ENCODE data around the gene FTCD.
A peak's percentile ranks its signal among the peaks of the same experiment; 100 is the strongest.
"Not testable (repeated sequence)": the region's sequence is repeated elsewhere in the genome, so short reads cannot be mapped to it uniquely, and the experiment has no call there.

FTCD gene

GRCh38 chr21:46109313-46110221 is 45.8 kb downstream of the FTCD start:
- no peak for DNase-seq

- DNase-seq: no peak
These were observed 46.5 kb downstream of the FTCD start for GRCh38 chr21:46108827-46109312.

DNA sequence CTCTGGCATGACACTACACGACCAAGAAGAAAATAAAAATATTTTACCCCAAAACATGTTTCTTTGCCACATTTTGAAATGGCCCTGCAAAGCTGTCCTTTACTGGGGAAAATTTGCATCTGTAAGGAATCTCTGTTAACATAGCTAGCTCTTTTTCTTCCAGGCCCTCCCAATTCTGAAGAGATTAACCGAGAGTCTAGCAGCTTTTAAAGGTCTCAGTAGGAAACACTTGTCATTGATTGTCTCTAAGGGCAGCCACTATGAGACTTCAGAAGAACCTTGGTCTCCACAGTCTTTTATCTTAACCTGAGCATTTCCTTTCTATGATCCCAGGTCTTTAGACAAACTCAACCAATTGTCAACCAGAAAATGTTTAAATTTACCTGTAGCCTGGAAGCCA is 48.0 kb downstream of the FTCD start:
- not testable (repeated sequence) for DNase-seq

- DNase-seq: no peak
These were observed 51.3 kb downstream of the FTCD start for GRCh38 chr21:46104104-46104503.

GRCh38 chr21:46100906-46101305 is 54.5 kb downstream of the FTCD start:
- no peak for DNase-seq

DNA sequence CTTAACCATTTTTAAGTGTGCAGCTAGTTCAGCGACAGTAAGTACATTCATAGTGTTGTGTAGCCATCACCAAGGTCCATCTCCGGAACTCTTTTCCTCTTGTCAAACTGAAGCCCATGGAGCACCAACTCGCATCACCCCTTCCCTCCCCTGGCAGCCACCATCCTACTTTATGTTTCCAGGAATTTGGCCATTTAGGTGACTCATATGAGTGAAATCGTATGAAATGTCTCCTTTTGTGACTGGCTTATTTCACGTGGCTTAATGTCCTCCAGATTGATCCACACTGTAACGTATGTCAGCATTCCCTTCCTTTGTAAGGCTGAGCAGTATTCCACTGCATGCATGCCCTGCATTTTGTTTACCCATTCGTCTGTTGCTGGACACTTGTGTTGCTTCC is 55.0 kb downstream of the FTCD start:
- DNase-seq: no peak

DNA sequence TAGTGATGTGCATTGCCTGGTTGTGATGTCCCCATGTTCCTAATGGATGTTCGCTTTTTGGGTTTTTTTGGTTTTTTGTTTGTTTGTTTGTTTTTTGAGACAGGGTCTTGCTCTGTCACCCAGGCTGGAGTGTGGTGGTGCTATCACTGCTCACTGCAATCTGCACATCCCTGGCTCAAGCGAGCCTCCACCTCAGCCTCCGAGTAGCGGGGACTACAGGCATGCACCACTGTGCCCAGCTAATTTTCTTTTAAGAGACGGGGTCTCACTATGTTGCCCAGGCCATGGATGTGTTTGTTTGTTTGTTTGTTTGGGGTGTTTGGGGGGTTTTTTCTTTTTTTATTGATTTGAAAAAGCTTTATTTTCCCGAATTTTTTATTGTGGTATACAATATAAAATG is 55.4 kb downstream of the FTCD start:
- DNase-seq: no peak

- DNase-seq: no peak
These were observed 55.9 kb downstream of the FTCD start for GRCh38 chr21:46099476-46099875.

DNA sequence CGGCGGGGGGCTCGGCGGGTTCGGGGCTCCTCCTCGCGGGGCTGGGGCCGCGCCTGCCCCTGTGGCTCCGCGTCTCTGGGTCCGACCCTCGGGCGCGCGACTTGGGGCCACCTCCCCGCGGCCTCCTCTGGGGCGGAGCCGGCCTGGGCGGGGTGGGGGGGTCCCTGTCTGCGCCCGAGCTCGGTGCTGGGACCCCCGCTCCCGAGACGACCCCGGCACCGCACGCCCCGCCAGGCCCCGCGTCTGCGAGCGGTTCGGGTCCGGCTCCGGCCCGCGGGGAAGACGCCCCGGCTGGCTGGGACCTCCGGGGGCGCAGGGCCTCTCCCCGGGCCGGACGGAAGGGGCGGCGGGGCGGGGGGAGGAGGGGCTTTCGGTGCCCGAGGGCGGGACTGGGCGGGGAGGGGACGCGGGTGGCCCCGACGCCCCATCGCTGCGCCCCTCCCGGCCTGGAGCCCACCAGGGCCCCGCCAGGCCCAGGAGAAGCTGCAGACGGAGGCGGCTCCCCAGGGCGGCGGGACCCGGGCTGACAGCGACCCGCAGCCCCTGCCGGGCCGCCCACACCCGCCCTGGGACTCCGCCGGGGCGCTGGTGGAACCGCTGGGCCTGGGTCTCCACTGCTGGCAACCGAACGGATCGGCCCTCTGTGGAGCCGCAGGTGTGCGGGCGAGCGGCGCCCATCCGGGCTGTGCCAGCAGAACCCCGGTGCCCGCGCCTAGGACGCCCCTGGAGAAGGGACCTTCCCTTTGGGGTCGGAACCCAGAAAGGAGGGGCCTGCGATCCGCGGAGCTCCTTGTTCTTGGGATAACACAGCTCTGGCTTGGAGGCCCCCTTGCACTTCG is 56.9 kb downstream of the FTCD start:
- DNase-seq: no peak

DNA sequence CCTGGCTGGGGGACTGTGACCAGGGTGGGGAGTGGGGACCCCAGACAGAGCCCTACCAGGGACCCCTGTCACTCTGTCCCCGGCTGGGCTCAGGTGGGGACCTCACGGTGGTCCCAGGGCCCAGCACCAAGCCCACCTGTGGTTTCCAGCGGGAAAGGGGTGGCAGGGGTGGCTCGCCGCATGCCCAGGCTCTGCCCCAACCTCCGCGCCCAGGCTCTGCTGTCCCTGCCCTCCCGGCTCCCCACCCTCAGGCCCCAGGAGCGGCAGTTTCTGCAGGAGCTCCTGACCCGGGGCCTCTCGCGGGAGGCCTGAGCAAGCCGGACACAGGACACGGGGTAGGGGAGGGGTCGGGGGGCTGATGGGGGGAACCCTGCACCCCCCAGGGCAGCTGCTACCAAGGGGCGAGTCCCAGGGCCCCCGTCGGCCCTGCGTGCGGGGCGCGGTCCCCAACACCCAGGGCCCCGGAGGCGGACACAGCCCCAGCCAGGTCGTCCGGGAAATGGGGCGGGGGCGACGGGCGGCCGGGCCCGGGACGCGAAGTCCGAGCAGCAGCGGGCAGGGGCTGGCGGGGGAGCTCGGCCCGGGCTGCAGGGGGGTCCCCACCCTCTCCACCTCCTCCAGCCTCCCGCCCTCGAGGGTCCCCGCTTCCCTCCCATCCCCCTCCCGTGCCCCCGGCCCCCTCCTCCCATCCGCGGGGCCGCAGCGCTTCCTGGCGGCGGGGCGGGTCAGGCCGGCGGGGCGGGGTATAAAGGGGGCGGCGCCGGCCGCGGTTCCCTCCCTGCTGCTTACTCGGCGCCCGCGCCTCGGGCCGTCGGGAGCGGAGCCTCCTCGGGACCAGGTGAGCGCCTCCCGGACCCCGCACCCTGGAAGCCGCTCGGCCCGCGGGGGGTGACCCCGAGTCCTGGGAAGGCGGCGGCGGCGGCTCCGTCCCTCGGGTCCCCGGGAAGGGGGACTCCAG is 57.8 kb downstream of the FTCD start, which contains the start of gene COL6A2:
TSS of gene COL6A2 (plus strand) at position 777 of the 958 bp plus-strand sequence.
- DNase-seq: peak; percentile 59

DNA sequence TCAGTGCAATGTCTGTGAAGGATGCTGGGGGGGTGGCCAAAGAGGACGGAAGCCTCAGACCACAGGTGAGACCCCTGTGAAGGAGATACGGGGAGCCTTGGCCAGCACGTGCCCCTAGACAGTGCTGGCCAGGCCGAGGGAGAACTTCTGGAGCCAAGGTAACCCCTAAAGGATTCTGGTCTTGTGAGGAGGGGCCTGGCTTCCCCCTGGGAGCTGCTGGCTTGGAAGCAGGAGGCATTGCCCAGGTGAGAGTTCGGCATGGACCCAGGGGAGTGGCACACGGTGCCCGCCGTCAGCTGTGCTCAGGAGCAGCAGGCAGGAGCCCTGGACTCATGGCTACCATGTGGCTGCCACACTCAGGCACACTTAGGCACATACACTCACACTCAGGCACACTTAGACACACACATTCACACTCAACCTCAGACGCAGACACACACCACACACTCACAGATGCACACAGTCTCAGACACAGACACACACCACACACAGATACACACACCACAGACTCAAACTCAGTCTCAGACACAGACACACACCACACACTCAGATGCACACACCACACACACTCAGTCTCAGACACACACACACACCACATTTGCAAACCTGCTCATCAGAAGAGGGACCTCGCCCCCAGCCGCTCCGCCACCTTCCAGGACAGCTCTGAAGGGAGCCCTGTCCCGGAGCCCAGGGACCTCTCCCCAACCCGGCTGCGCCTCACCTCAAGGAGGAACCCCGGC is 58.6 kb downstream of the FTCD start:
- DNase-seq: no peak

- no peak for DNase-seq
These were observed 59.4 kb downstream of the FTCD start for GRCh38 chr21:46095814-46096595.

DNA sequence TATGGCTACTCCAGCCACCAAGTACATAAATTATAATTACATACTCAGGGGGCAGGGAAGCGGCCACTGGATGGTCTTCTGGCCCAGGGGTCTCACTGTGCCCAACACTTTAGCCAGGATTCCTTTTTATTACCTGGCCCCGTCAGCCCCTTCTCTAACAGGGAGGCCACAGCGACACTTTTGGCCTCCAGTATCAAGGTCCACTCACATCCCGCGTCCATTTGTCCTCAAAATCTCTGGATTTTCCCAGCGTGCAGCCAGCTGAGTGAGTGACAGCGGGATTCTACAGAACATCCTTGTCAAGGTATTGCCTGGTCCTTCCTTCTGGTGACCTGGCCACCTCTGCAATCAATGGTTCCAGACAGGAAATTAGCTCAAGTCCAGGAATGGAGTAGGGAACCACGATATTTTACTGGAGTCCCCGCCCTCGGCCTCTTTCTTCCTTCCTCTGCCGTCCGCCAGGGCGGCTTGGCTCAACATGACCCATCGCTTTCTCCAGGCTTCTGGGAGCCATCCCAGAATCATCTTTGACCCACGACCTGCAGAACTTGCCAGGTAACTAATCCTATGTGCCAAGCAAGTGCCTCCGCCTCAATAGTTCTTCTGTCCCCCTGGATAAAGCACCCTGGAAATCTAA is 60.2 kb downstream of the FTCD start:
- DNase-seq: no peak

DNA sequence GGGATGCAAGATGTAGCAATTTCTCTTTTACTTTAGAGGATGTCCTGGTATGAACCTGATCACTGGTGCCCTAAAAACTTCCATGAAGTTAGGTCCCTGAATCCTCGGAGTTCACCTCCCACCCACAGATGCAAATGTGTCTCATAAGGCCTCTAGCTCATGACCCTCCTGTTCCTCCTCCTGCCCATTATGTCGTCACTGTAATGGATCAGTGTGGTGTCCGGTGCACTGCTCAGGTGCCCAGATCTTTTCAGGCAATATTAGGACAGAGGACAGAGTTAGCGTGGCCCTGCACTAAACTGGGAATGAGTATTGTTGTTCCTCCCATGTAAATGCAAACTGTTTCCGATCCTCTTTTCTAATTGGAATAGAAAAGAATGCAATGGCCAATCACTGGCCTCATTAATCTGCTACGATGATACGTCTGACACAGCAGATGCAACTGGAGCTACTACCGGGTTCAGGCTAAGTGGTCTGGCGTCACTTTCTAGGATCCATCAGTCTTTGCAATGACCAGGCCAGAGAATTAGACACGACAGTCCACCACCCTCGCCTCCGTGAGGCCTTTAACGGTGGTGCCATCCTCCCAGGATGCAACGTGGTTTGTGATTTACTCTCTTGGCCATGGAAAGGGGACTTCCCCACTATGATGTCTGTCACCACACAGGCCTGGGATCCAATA is 60.8 kb downstream of the FTCD start:
- no peak for DNase-seq

GRCh38 chr21:46093668-46094400 is 61.5 kb downstream of the FTCD start:
- no peak for DNase-seq

- DNase-seq: no peak
These were observed 62.3 kb downstream of the FTCD start for GRCh38 chr21:46092811-46093667.

DNA sequence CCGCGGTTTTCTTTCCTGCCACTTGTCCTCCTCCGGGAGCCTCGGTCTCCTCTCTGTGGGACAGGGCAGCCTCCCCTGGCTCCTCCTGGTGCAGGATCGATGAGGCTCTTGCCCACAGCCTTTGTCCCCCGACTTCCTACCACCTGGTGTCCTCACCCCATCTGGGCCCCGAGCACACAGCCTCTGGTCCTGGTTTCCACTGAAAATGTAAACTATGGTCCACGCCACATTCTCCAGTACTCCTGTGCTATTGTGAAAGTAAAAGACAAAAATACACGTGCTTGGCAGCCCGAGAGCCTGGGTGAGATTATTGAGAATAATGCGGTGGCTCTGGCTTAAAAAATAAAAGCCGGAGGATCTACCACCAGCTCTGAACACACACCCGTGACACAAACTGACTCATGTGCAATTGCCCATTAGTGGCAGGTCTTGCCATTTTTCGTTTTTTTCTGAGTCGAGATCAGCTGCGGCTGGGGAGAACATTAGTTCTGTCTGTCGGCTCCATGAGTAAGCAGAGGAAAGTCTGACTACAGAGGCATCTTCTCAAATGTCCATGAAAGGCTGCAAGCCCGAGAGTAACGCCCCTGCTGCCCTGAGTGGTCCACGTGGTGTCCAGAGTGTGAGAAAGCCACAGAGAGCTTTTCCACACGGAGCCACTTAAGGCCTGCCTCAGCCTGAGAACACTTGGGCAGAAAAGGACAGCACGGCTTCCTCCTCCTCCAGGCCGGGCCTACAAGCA is 63.2 kb downstream of the FTCD start:
- DNase-seq: no peak
